ENCODE data around the gene GPATCH3. TPM values are rescaled to one million over a fixed set of nuclear protein-coding genes. Genes with fewer than 3 reads are reported as not detected.

Gene GPATCH3
- total and polyA plus RNA-seq, 2 of the 4 experiments (the other 2 are of a cell fraction): 5.2 to 8.0 TPM

GRCh38 chr1:26921540-26922430, 21.5 kb upstream of the GPATCH3 start, which contains the start of gene NUDC:
TSS of gene NUDC (plus strand) at chr1:26921743. CDS start at chr1:26921849, 106 bp downstream.
- Histone ChIP-seq H4K8ac (ENCODE audit: low read depth in 2 of 2, low read length in 2 of 2) (peak within 1 kb of the TSS; percentile 86 to 99), H2BK15ac (ENCODE audit: low read depth, low read length) (no peak within 1 kb of the TSS), H2BK120ac (ENCODE audit: low read depth, low read length) (peak within 1 kb of the TSS; percentile 62; the same call in 1 of the 2 replicates), H2AFZ (replicated peaks; ENCODE audit: low read length, poor library complexity) (peak within 1 kb of the TSS; percentile 94), H3K36me3 (ENCODE audit: control insufficient read depth, insufficient read depth, low read length) (peaks cover 11% of the 10 kb centered on the region), H3K79me1 (ENCODE audit: low read depth in 1 of 2, low read length in 2 of 2) (peaks cover 20 to 38% of the 10 kb centered on the region in 2 experiments), H4K20me1 (ENCODE audit: insufficient read depth, low read length) (peaks cover 21% of the 10 kb centered on the region), H3K4ac (ENCODE audit: low read depth, low read length) (peak within 1 kb of the TSS; percentile 94), H4K5ac (ENCODE audit: low read depth, low read length) (peak within 1 kb of the TSS; percentile 79), H3K4me2 (ENCODE audit: low read depth, low read length) (peak within 1 kb of the TSS; percentile 100), H4K91ac (ENCODE audit: insufficient read depth, low read depth, low read length) (peak within 1 kb of the TSS; percentile 78), H3K9me3 (ENCODE audit: control insufficient read depth, insufficient read depth, low read length) (no peaks in the 10 kb centered on the region), H3K56ac (ENCODE audit: extremely low read depth, insufficient read depth, low read length) (peak within 1 kb of the TSS; percentile 71), H2AK5ac (ENCODE audit: low read depth, low read length) (peak within 1 kb of the TSS; percentile 94), H3K27ac (ENCODE audit: insufficient read depth, low read length) (peak within 1 kb of the TSS; percentile 79), H3K9me1 (ENCODE audit: insufficient read depth, low read length) (peaks cover 18% of the 10 kb centered on the region), H3K14ac (replicated peaks; ENCODE audit: low read depth, low read length) (peak within 1 kb of the TSS; percentile 96), H2BK5ac (ENCODE audit: low read depth, low read length, poor library complexity, severe bottlenecking) (peak within 1 kb of the TSS; percentile 79), H3K4me1 (ENCODE audit: control insufficient read depth, insufficient read depth, low read length) (peaks cover 6% of the 10 kb centered on the region), H3K18ac (ENCODE audit: low read depth, low read length) (no peak within 1 kb of the TSS), H2BK20ac (ENCODE audit: low read depth, low read length) (peak within 1 kb of the TSS; percentile 11; the same call in 1 of the 2 replicates), H3K27me3 (ENCODE audit: control insufficient read depth, insufficient read depth, low read length) (no peaks in the 10 kb centered on the region), H3K9ac (ENCODE audit: low read depth, low read length) (peak within 1 kb of the TSS; percentile 83), H3K4me3 (ENCODE audit: insufficient read depth, low read depth, low read length) (peak within 1 kb of the TSS; percentile 71), H2AK9ac (replicated peaks; ENCODE audit: low read depth, low read length, poor library complexity) (peak within 1 kb of the TSS; percentile 98), H3K23ac (ENCODE audit: low read depth, low read length) (peak within 1 kb of the TSS; percentile 94)
- peak; percentile 99 for ATAC-seq (ENCODE audit: low read depth)
- BruUV-seq (replicated peaks): no TSS peak
- peak; percentile 96 for DNase-seq
- intact Hi-C loops (cut with micrococcal nuclease): no loop called here
- 2% methylated on average over 28 of the region's 83 CpGs; no CpG with 5 or more reads in 1 of the 2 experiments for WGBS, 2 experiments (ENCODE audit: extremely low coverage in 2 of 2, insufficient read length in 1 of 2)
- ChIA-PET POLR2A (ENCODE audit: unreplicated experiment) (no interaction called here), CTCF (no interaction called here)
- dilution Hi-C loops (cut with HindIII; ENCODE audit: low sequenced_read_pairs, unreplicated experiment): no loop called here
- in situ Hi-C loops (cut with MboI; ENCODE audit: low sequenced_read_pairs): no loop called here
- no peak for TF ChIP-seq NFE2L2 (IDR thresholded peaks at IDR 0.05; ENCODE audit: low read depth, low read length)
- TF ChIP-seq RCOR1 (IDR thresholded peaks at IDR 0.05; ENCODE audit: insufficient replicate concordance, low read length): no peak
- no peak for TF ChIP-seq BHLHE40 (IDR thresholded peaks at IDR 0.05; ENCODE audit: low read depth, low read length)
- TF ChIP-seq RAD21 (IDR thresholded peaks at IDR 0.05; ENCODE audit: low read length): no peak
- TF ChIP-seq CHD1 (IDR thresholded peaks at IDR 0.05; ENCODE audit: low read depth, low read length): no peak
- no peak for TF ChIP-seq RFX5 (IDR thresholded peaks at IDR 0.05; ENCODE audit: low read depth, low read length)
- TF ChIP-seq MXI1 (IDR thresholded peaks at IDR 0.05; ENCODE audit: borderline replicate concordance, low read depth, low read length): peak; percentile 73; the same call in 1 of the 2 replicates
- peak; percentile 24; the same call in 1 of the 2 replicates for TF ChIP-seq USF2 (IDR thresholded peaks at IDR 0.05; ENCODE audit: low read depth, low read length)
- TF ChIP-seq POLR2A (IDR thresholded peaks at IDR 0.05; ENCODE audit: low read depth, low read length): peak; percentile 86
- TF ChIP-seq FOS (IDR thresholded peaks at IDR 0.05; ENCODE audit: low read depth, low read length): no peak
- no peak for TF ChIP-seq CEBPB (IDR thresholded peaks at IDR 0.05; ENCODE audit: low read depth, low read length)

All from IMR-90 (cell line).